ENCODE results near the gene SLC39A9. TPM values are rescaled to one million over a fixed set of nuclear protein-coding genes. Genes with fewer than 3 reads are reported as not detected.

The SLC39A9 gene
- total RNA-seq, 1 experiment from 2014 or later = 44.1 TPM

GRCh38 chr14:69490219-69490918, 91.9 kb downstream of the SLC39A9 start (continued):
- TF ChIP-seq, protein P1, sequence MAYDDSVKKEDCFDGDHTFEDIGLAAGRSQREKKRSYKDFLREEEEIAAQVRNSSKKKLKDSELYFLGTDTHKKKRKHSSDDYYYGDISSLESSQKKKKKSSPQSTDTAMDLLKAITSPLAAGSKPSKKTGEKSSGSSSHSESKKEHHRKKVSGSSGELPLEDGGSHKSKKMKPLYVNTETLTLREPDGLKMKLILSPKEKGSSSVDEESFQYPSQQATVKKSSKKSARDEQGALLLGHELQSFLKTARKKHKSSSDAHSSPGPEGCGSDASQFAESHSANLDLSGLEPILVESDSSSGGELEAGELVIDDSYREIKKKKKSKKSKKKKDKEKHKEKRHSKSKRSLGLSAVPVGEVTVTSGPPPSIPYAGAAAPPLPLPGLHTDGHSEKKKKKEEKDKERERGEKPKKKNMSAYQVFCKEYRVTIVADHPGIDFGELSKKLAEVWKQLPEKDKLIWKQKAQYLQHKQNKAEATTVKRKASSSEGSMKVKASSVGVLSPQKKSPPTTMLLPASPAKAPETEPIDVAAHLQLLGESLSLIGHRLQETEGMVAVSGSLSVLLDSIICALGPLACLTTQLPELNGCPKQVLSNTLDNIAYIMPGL (CRISPR knock-in tag; IDR thresholded peaks at IDR 0.05) = no peak
- TF ChIP-seq, protein P2, sequence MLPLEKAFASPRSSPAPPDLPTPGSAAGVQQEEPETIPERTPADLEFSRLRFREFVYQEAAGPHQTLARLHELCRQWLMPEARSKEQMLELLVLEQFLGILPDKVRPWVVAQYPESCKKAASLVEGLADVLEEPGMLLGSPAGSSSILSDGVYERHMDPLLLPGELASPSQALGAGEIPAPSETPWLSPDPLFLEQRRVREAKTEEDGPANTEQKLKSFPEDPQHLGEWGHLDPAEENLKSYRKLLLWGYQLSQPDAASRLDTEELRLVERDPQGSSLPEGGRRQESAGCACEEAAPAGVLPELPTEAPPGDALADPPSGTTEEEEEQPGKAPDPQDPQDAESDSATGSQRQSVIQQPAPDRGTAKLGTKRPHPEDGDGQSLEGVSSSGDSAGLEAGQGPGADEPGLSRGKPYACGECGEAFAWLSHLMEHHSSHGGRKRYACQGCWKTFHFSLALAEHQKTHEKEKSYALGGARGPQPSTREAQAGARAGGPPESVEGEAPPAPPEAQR (CRISPR knock-in tag; IDR thresholded peaks at IDR 0.05) = no peak
- no peak for TF ChIP-seq ZNF138 (CRISPR knock-in tag; conservative IDR thresholded peaks at IDR 0.05)

DNA sequence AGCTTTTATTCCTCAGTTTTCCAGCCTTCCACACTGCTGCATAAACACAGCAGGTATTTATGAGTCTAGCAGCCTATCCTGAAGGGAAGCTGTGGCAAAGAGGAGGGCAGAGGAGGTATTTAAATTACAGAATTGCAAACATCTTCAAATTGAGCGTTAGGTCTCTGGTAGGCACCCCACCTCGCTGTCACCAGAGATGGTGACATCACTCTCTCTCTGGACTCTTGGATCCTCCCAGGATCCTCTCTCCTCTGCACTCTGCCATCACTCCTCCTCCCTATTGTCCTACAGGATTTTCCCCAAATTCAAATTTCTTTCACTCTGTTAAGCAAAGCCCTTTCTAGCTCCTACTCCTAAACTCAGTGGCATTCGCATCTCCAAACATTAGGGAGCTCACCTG, 92.7 kb downstream of the SLC39A9 start:
- ChIA-PET POLR2A (no interaction called here), CTCF (interaction anchor here (2.6 kb wide), 1 partner anchor 12 kb away, joined by 20 read pairs; no protein-coding TSS in a partner anchor)
- H3K27ac Mint-ChIP-seq = no peak overlapping the region
- no peak for DNase-seq (ENCODE audit: low spot score)
- no peaks in the 10 kb centered on the region for H3K36me3 Mint-ChIP-seq
- no peak for ATAC-seq
- no peak for TF ChIP-seq FOXK1 (CRISPR knock-in tag; IDR thresholded peaks at IDR 0.05)
- H3K27me3 Mint-ChIP-seq (ENCODE audit: low read depth) = peaks cover 11% of the 10 kb centered on the region
- H3K4me1 Mint-ChIP-seq = peaks cover 11% of the 10 kb centered on the region
- H3K4me3 Mint-ChIP-seq = no peak overlapping the region
- no peaks in the 10 kb centered on the region for H3K9me3 Mint-ChIP-seq

GRCh38 chr14:69493038-69493437, 94.5 kb downstream of the SLC39A9 start:
- ChIA-PET POLR2A (no interaction called here), CTCF (interaction anchor here (0.6 to 2.6 kb wide), 6 partner anchors 9 to 82 kb away, joined by 4 to 20 read pairs (median 6); partner anchors contain the start of genes CCDC177 and PLEKHD1)
- no peaks in the 10 kb centered on the region; the same call in 1 of the 2 replicates for H3K27me3 Mint-ChIP-seq (ENCODE audit: low read depth)
- ATAC-seq (no peak), DNase-seq (ENCODE audit: low spot score) (no peak)
- no peaks in the 10 kb centered on the region for H3K9me3 Mint-ChIP-seq
- peaks cover under 1% of the 10 kb centered on the region; the same call in 1 of the 2 replicates for H3K4me1 Mint-ChIP-seq
- no peaks in the 10 kb centered on the region for H3K36me3 Mint-ChIP-seq
- no peak overlapping the region for H3K4me3 Mint-ChIP-seq
- H3K27ac Mint-ChIP-seq = no peak overlapping the region
- TF ChIP-seq, protein P3, sequence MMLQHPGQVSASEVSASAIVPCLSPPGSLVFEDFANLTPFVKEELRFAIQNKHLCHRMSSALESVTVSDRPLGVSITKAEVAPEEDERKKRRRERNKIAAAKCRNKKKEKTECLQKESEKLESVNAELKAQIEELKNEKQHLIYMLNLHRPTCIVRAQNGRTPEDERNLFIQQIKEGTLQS (CRISPR knock-in tag; conservative IDR thresholded peaks at IDR 0.05) = no peak
- TF ChIP-seq TP53 (CRISPR knock-in tag; IDR thresholded peaks at IDR 0.05) = no peak
- TF ChIP-seq, protein P4, sequence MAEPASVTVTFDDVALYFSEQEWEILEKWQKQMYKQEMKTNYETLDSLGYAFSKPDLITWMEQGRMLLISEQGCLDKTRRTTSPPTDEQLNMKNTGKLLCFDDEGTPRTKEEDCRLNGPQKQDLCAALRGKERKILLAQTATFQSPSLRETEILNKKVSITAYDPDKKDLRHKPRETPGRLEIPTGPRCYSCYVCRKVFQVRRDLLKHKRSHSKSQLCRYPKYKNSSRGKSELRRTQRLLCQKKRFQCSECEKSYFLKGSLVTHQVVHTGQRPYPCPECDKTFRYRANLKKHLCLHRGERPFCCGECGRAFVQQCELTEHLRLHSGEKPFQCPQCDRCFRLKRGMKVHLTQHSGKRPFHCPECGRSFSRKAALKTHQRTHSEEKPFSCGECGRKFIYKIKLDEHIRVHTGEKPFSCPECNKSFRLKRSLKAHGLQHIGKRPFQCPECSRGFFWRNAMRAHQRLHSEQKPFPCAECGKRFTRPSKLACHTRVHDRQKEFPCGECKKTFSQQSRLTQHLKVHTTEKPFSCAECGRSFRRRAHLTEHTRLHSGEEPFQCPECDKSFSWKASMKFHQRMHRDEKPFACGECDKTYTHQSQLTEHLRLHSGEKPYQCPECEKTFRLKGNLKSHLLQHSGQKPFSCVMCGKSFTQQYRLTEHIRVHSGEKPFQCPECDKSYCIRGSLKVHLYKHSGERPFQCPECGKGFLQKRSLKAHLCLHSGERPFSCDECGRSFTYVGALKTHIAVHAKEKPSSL (CRISPR knock-in tag; conservative IDR thresholded peaks at IDR 0.05) = no peak
- TF ChIP-seq ATF2 (CRISPR knock-in tag; IDR thresholded peaks at IDR 0.05; ENCODE audit: borderline replicate concordance, low read depth) = no peak
- no peak for TF ChIP-seq ELF4 (CRISPR knock-in tag; IDR thresholded peaks at IDR 0.05; ENCODE audit: low read depth)
- no peak for TF ChIP-seq ZNF396 (CRISPR knock-in tag; IDR thresholded peaks at IDR 0.05; ENCODE audit: borderline replicate concordance)
- TF ChIP-seq, protein P5, sequence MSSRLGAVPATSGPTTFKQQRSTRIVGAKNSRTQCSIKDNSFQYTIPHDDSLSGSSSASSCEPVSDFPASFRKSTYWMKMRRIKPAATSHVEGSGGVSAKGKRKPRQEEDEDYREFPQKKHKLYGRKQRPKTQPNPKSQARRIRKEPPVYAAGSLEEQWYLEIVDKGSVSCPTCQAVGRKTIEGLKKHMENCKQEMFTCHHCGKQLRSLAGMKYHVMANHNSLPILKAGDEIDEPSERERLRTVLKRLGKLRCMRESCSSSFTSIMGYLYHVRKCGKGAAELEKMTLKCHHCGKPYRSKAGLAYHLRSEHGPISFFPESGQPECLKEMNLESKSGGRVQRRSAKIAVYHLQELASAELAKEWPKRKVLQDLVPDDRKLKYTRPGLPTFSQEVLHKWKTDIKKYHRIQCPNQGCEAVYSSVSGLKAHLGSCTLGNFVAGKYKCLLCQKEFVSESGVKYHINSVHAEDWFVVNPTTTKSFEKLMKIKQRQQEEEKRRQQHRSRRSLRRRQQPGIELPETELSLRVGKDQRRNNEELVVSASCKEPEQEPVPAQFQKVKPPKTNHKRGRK (CRISPR knock-in tag; IDR thresholded peaks at IDR 0.05; ENCODE audit: borderline replicate concordance) = no peak
- TF ChIP-seq, protein P6, sequence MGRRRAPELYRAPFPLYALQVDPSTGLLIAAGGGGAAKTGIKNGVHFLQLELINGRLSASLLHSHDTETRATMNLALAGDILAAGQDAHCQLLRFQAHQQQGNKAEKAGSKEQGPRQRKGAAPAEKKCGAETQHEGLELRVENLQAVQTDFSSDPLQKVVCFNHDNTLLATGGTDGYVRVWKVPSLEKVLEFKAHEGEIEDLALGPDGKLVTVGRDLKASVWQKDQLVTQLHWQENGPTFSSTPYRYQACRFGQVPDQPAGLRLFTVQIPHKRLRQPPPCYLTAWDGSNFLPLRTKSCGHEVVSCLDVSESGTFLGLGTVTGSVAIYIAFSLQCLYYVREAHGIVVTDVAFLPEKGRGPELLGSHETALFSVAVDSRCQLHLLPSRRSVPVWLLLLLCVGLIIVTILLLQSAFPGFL (CRISPR knock-in tag; IDR thresholded peaks at IDR 0.05; ENCODE audit: borderline replicate concordance) = no peak
- no peak for TF ChIP-seq SMAD4 (CRISPR knock-in tag; IDR thresholded peaks at IDR 0.05)
- no peak for TF ChIP-seq PRDM15 (CRISPR knock-in tag; IDR thresholded peaks at IDR 0.05)
- no peak for TF ChIP-seq ERG (CRISPR knock-in tag; IDR thresholded peaks at IDR 0.05)
- TF ChIP-seq NFYB (CRISPR knock-in tag; conservative IDR thresholded peaks at IDR 0.05; ENCODE audit: low read depth) = no peak
